ENCODE results near the gene NDUFV2. TPM values are rescaled to one million over a fixed set of nuclear protein-coding genes. Genes with fewer than 3 reads are reported as not detected.

The NDUFV2 gene
- 208 TPM for polyA plus RNA-seq (2013, experiment 1 of 2)
- polyA plus RNA-seq (2013, experiment 2 of 2), result 218 TPM

DNA sequence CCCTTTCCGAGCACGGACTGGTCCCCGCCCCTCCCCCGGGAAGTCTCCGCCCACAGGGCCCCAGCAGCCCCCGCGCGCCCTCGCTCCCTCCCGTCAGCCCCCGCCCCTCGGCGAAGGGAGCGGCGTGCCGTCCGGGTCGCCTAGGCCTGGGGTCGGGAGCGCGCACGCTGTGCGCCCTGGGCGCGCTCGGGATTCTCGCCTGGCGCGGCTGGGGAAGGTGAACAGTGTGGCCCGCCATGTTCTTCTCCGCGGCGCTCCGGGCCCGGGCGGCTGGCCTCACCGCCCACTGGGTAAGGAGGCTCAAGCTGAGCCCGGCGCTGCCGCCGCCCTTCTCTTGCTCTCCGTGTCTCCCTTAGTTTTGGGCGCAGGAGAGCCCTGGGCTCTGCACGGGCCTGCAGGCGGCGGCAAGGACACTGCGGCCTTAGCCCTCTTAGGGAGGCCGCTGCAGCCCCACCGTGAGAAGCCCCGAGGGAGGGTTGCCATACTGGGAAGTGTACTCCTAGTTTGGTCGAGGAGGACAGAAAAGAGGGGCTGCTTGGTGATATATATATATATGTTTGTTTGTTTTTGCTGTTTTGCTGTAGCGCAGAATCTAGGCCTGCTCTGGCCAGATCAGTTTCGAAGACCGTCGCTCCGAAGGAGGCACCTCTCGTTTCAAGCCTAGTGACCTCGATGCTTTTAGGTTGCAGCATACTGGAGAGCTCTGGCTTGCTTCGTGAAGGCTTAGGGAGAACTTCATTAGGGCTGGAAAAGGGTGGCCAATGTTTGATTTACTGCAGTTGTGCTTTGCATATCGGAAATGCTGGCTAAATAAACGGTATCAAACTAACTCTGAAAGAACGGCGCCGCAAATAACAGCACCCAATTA is at the start of gene NDUFV2:
Gene NDUFV2 (plus strand): TSS at position 192 of the 868 bp plus-strand sequence. CDS start 45 bp downstream, at position 237.
- H3K4me3 ChIP-seq (ENCODE audit: low read length in 2 of 2), result peak within 1 kb of the TSS; percentile 78 to 92
- DNase-seq (ENCODE audit: low spot score), result peak; percentile 92
- no peak within 1 kb of the TSS for H2BK15ac ChIP-seq (ENCODE audit: low read length)
- H3K23ac ChIP-seq (ENCODE audit: low read depth, low read length, poor library complexity), result peak within 1 kb of the TSS; percentile 70
- H3K9ac ChIP-seq (ENCODE audit: low read depth, low read length, poor library complexity), result peak within 1 kb of the TSS; percentile 75
- no peak within 1 kb of the TSS for H2BK12ac ChIP-seq (ENCODE audit: low read length)
- H3K79me1 ChIP-seq (ENCODE audit: low read depth, low read length), result no peaks in the 10 kb centered on the region
- H2AK5ac ChIP-seq (ENCODE audit: low read depth, low read length), result no peak within 1 kb of the TSS
- no peak within 1 kb of the TSS for H3K4ac ChIP-seq (ENCODE audit: low read length)
- H3K9me3 ChIP-seq (replicated peaks in 1 of 2; ENCODE audit: control insufficient read depth in 2 of 2, insufficient read depth in 1 of 2, low read depth in 1 of 2, low read length in 2 of 2), result no peaks in the 10 kb centered on the region
- no peak within 1 kb of the TSS for H3K14ac ChIP-seq (ENCODE audit: low read length)
- peak within 1 kb of the TSS; percentile 52 for H3K27ac ChIP-seq (replicated peaks; ENCODE audit: low read length)
- H3K4me2 ChIP-seq (ENCODE audit: insufficient read depth, low read length, poor library complexity, severe bottlenecking), result peak within 1 kb of the TSS; percentile 46
- H3K4me1 ChIP-seq (ENCODE audit: control insufficient read depth in 2 of 2, insufficient read depth in 1 of 2, low read depth in 1 of 2, low read length in 2 of 2), result peaks cover 4 to 25% of the 10 kb centered on the region in 2 donors
- H2BK120ac ChIP-seq (ENCODE audit: low read depth, low read length), result no peak within 1 kb of the TSS
- H3K27me3 ChIP-seq (ENCODE audit: control insufficient read depth in 3 of 3, insufficient read depth in 3 of 3, low read depth in 1 of 3, low read length in 3 of 3), result no peaks in the 10 kb centered on the region
- H2BK5ac ChIP-seq (ENCODE audit: low read length), result no peak within 1 kb of the TSS
- no peak within 1 kb of the TSS for H4K8ac ChIP-seq (ENCODE audit: low read depth, low read length)
- no peak within 1 kb of the TSS for H4K91ac ChIP-seq (ENCODE audit: low read depth, low read length, poor library complexity)
- peaks cover under 1 to 36% of the 10 kb centered on the region in 2 donors for H3K36me3 ChIP-seq (replicated peaks in 1 of 2; ENCODE audit: control insufficient read depth in 2 of 2, insufficient read depth in 2 of 2, low read length in 2 of 2)
- peak within 1 kb of the TSS; percentile 85 for H3K18ac ChIP-seq (ENCODE audit: low read length)
- no CpG with 5 or more reads among the region's 64 CpGs for WGBS, 2 donors (ENCODE audit: extremely low coverage in 2 of 2, insufficient read length in 2 of 2, insufficient replicate concordance in 1 of 2)
- peak within 1 kb of the TSS; percentile 90 for H2AFZ ChIP-seq (ENCODE audit: low read length)

- no peaks in the 10 kb centered on the region for H3K36me3 ChIP-seq (replicated peaks in 1 of 2; ENCODE audit: control insufficient read depth in 2 of 2, insufficient read depth in 2 of 2, low read length in 2 of 2)
- no peak overlapping the region for H2BK12ac ChIP-seq (ENCODE audit: low read length)
- no peak overlapping the region for H2BK120ac ChIP-seq (ENCODE audit: low read depth, low read length)
- no peak overlapping the region for H3K4ac ChIP-seq (ENCODE audit: low read length)
- H3K4me2 ChIP-seq (ENCODE audit: insufficient read depth, low read length, poor library complexity, severe bottlenecking), result no peak overlapping the region
- H2AK5ac ChIP-seq (ENCODE audit: low read depth, low read length), result no peak overlapping the region
- H3K27me3 ChIP-seq (ENCODE audit: control insufficient read depth in 3 of 3, insufficient read depth in 3 of 3, low read depth in 1 of 3, low read length in 3 of 3), result no peaks in the 10 kb centered on the region
- no peak for DNase-seq (ENCODE audit: low spot score)
- H4K91ac ChIP-seq (ENCODE audit: low read depth, low read length, poor library complexity), result no peak overlapping the region
- H4K8ac ChIP-seq (ENCODE audit: low read depth, low read length), result no peak overlapping the region
- H3K79me1 ChIP-seq (ENCODE audit: low read depth, low read length), result no peaks in the 10 kb centered on the region
- no peak overlapping the region for H3K18ac ChIP-seq (ENCODE audit: low read length)
- H2BK5ac ChIP-seq (ENCODE audit: low read length), result no peak overlapping the region
- H2BK15ac ChIP-seq (ENCODE audit: low read length), result no peak overlapping the region
- no peak overlapping the region for H3K27ac ChIP-seq (replicated peaks; ENCODE audit: low read length)
- H3K4me3 ChIP-seq (ENCODE audit: low read length in 2 of 2), result no peak overlapping the region
- H3K9me3 ChIP-seq (replicated peaks in 1 of 2; ENCODE audit: control insufficient read depth in 2 of 2, insufficient read depth in 1 of 2, low read depth in 1 of 2, low read length in 2 of 2), result peaks cover 2 to 8% of the 10 kb centered on the region in 2 donors
- no CpG with 5 or more reads among the region's 1 CpG for WGBS, 2 donors (ENCODE audit: extremely low coverage in 2 of 2, insufficient read length in 2 of 2, insufficient replicate concordance in 1 of 2)
- H2AFZ ChIP-seq (ENCODE audit: low read length), result no peak overlapping the region
- H3K4me1 ChIP-seq (ENCODE audit: control insufficient read depth in 2 of 2, insufficient read depth in 1 of 2, low read depth in 1 of 2, low read length in 2 of 2), result no peaks in the 10 kb centered on the region
- H3K9ac ChIP-seq (ENCODE audit: low read depth, low read length, poor library complexity), result no peak overlapping the region
- no peak overlapping the region for H3K14ac ChIP-seq (ENCODE audit: low read length)
- H3K23ac ChIP-seq (ENCODE audit: low read depth, low read length, poor library complexity), result no peak overlapping the region
Measured at GRCh38 chr18:9053814-9054213, 48.7 kb upstream of the NDUFV2 start.

DNA sequence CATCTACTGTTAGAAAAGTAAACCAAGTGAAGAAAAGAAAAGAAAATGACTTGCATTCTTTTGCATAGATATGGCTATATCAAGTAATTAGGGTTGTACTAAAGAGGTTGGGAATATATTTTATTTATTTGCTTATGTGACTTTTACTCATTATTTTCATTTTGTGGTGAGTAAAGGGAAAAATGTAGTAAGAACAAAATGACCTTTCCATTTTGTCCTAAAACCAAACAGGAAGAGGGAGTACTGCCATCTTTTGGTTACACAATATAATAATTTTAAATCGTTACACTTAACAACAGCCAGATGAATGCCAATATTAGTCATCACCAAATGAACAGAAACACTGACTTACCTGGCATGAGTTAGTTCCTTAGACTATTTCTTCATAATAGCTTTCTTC is 47.3 kb upstream of the NDUFV2 start:
- Histone ChIP-seq H3K4me1 (ENCODE audit: control insufficient read depth in 2 of 2, insufficient read depth in 1 of 2, low read depth in 1 of 2, low read length in 2 of 2) (no peaks in the 10 kb centered on the region), H3K9ac (ENCODE audit: low read depth, low read length, poor library complexity) (no peak overlapping the region), H3K23ac (ENCODE audit: low read depth, low read length, poor library complexity) (no peak overlapping the region), H3K4ac (ENCODE audit: low read length) (no peak overlapping the region), H2BK5ac (ENCODE audit: low read length) (no peak overlapping the region), H3K9me3 (replicated peaks in 1 of 2; ENCODE audit: control insufficient read depth in 2 of 2, insufficient read depth in 1 of 2, low read depth in 1 of 2, low read length in 2 of 2) (peaks cover 2 to 8% of the 10 kb centered on the region in 2 donors), H3K4me3 (ENCODE audit: low read length in 2 of 2) (no peak overlapping the region), H3K14ac (ENCODE audit: low read length) (no peak overlapping the region), H4K91ac (ENCODE audit: low read depth, low read length, poor library complexity) (no peak overlapping the region), H3K27ac (replicated peaks; ENCODE audit: low read length) (no peak overlapping the region), H2AFZ (ENCODE audit: low read length) (no peak overlapping the region), H3K36me3 (replicated peaks in 1 of 2; ENCODE audit: control insufficient read depth in 2 of 2, insufficient read depth in 2 of 2, low read length in 2 of 2) (no peaks in the 10 kb centered on the region), H2BK12ac (ENCODE audit: low read length) (no peak overlapping the region), H4K8ac (ENCODE audit: low read depth, low read length) (no peak overlapping the region), H2BK120ac (ENCODE audit: low read depth, low read length) (no peak overlapping the region), H3K4me2 (ENCODE audit: insufficient read depth, low read length, poor library complexity, severe bottlenecking) (no peak overlapping the region), H2AK5ac (ENCODE audit: low read depth, low read length) (no peak overlapping the region), H3K18ac (ENCODE audit: low read length) (no peak overlapping the region), H2BK15ac (ENCODE audit: low read length) (no peak overlapping the region), H3K79me1 (ENCODE audit: low read depth, low read length) (no peaks in the 10 kb centered on the region), H3K27me3 (ENCODE audit: control insufficient read depth in 3 of 3, insufficient read depth in 3 of 3, low read depth in 1 of 3, low read length in 3 of 3) (no peaks in the 10 kb centered on the region)
- WGBS, 2 donors (ENCODE audit: extremely low coverage in 2 of 2, insufficient read length in 2 of 2, insufficient replicate concordance in 1 of 2), result no CpG with 5 or more reads among the region's 1 CpG
- DNase-seq (ENCODE audit: low spot score), result no peak

- no peak overlapping the region for H2AK5ac ChIP-seq (ENCODE audit: low read depth, low read length)
- no peak overlapping the region for H3K23ac ChIP-seq (ENCODE audit: low read depth, low read length, poor library complexity)
- peaks cover 1 to 5% of the 10 kb centered on the region in 2 donors for H3K9me3 ChIP-seq (replicated peaks in 1 of 2; ENCODE audit: control insufficient read depth in 2 of 2, insufficient read depth in 1 of 2, low read depth in 1 of 2, low read length in 2 of 2)
- H3K4me3 ChIP-seq (ENCODE audit: low read length in 2 of 2), result no peak overlapping the region
- H3K9ac ChIP-seq (ENCODE audit: low read depth, low read length, poor library complexity), result no peak overlapping the region
- H3K14ac ChIP-seq (ENCODE audit: low read length), result no peak overlapping the region
- no peak overlapping the region for H3K18ac ChIP-seq (ENCODE audit: low read length)
- H4K91ac ChIP-seq (ENCODE audit: low read depth, low read length, poor library complexity), result no peak overlapping the region
- H2BK15ac ChIP-seq (ENCODE audit: low read length), result no peak overlapping the region
- H3K27ac ChIP-seq (replicated peaks; ENCODE audit: low read length), result no peak overlapping the region
- no peaks in the 10 kb centered on the region for H3K4me1 ChIP-seq (ENCODE audit: control insufficient read depth in 2 of 2, insufficient read depth in 1 of 2, low read depth in 1 of 2, low read length in 2 of 2)
- no CpG with 5 or more reads among the region's 1 CpG for WGBS, 2 donors (ENCODE audit: extremely low coverage in 2 of 2, insufficient read length in 2 of 2, insufficient replicate concordance in 1 of 2)
- H3K79me1 ChIP-seq (ENCODE audit: low read depth, low read length), result no peaks in the 10 kb centered on the region
- no peaks in the 10 kb centered on the region for H3K36me3 ChIP-seq (replicated peaks in 1 of 2; ENCODE audit: control insufficient read depth in 2 of 2, insufficient read depth in 2 of 2, low read length in 2 of 2)
- H3K4me2 ChIP-seq (ENCODE audit: insufficient read depth, low read length, poor library complexity, severe bottlenecking), result no peak overlapping the region
- H3K27me3 ChIP-seq (ENCODE audit: control insufficient read depth in 3 of 3, insufficient read depth in 3 of 3, low read depth in 1 of 3, low read length in 3 of 3), result no peaks in the 10 kb centered on the region
- H2BK12ac ChIP-seq (ENCODE audit: low read length), result no peak overlapping the region
- no peak overlapping the region for H2BK120ac ChIP-seq (ENCODE audit: low read depth, low read length)
- no peak for DNase-seq (ENCODE audit: low spot score)
- no peak overlapping the region for H2AFZ ChIP-seq (ENCODE audit: low read length)
- H4K8ac ChIP-seq (ENCODE audit: low read depth, low read length), result no peak overlapping the region
- H3K4ac ChIP-seq (ENCODE audit: low read length), result no peak overlapping the region
- H2BK5ac ChIP-seq (ENCODE audit: low read length), result no peak overlapping the region
Measured at GRCh38 chr18:9055626-9056025, 46.9 kb upstream of the NDUFV2 start.

Measured in neuronal stem cell (in vitro differentiated cells).